ENCODE data around the gene CNR1.
"Not testable (repeated sequence)": the region's sequence is repeated elsewhere in the genome, so short reads cannot be mapped to it uniquely, and the experiment has no call there.

The CNR1 gene

GRCh38 chr6:88165844-88166492, at the start of gene CNR1:
TSS of gene CNR1 (minus strand) at chr6:88166347. CDS start at chr6:88145274, 21,073 bp downstream.
- DNase-seq, result peak in 1 of 2 donors; percentile 24

- DNase-seq, result no peak
These were observed 45.3 kb upstream of the CNR1 start for GRCh38 chr6:88211446-88211845.

GRCh38 chr6:88209301-88209700, 43.2 kb upstream of the CNR1 start:
- DNase-seq, result no peak

GRCh38 chr6:88208726-88209125, 42.6 kb upstream of the CNR1 start:
- no peak for DNase-seq

- DNase-seq, result not testable (repeated sequence)
These were observed 35.6 kb upstream of the CNR1 start for GRCh38 chr6:88201734-88202133.

GRCh38 chr6:88184921-88185320, 18.8 kb upstream of the CNR1 start:
- no peak for DNase-seq

GRCh38 chr6:88183471-88183870, 17.3 kb upstream of the CNR1 start:
- no peak for DNase-seq

GRCh38 chr6:88179692-88180091, 13.5 kb upstream of the CNR1 start:
- DNase-seq, result no peak

GRCh38 chr6:88177961-88178464, 11.9 kb upstream of the CNR1 start:
- no peak for DNase-seq

GRCh38 chr6:88174906-88175305, 8.8 kb upstream of the CNR1 start:
- no peak for DNase-seq

GRCh38 chr6:88171312-88171711, 5.2 kb upstream of the CNR1 start:
- DNase-seq, result no peak

GRCh38 chr6:88168362-88168761, 2.2 kb upstream of the CNR1 start:
- no peak for DNase-seq

GRCh38 chr6:88167352-88167937, 1.3 kb upstream of the CNR1 start:
- DNase-seq, result peak in 1 of 2 donors; percentile 23

- DNase-seq, result peak in 1 of 2 donors; percentile 5
These were observed 575 bp upstream of the CNR1 start for GRCh38 chr6:88166493-88167351.

- DNase-seq, result no peak
These were observed 882 bp downstream of the CNR1 start for GRCh38 chr6:88165087-88165843.

GRCh38 chr6:88164061-88164460, 2.1 kb downstream of the CNR1 start:
- DNase-seq, result no peak

- no peak for DNase-seq
These were observed 2.5 kb downstream of the CNR1 start for GRCh38 chr6:88163616-88164015.

GRCh38 chr6:88161940-88162339, 4.2 kb downstream of the CNR1 start:
- no peak for DNase-seq

GRCh38 chr6:88157106-88157505, 9.0 kb downstream of the CNR1 start:
- no peak for DNase-seq

GRCh38 chr6:88145298-88145963, 20.7 kb downstream of the CNR1 start:
- DNase-seq, result no peak

GRCh38 chr6:88144637-88145297, 21.4 kb downstream of the CNR1 start:
- no peak for DNase-seq
